GM18526 (cell line): Measurements from ENCODE around the gene ASXL2.
A peak's percentile ranks its signal among the peaks of the same experiment; 100 is the strongest.

Experiments used
- POLR2A ChIP-seq: IDR thresholded peaks from 3 replicates; pipeline ENCODE4 v1.6.1; 2011; ENCODE audit not compliant: insufficient read length; ENCODE audit errors: extremely low read depth

The ASXL2 gene

GRCh38 chr2:25891672-25892071, 13.4 kb upstream of the ASXL2 start:
- TF ChIP-seq POLR2A: no peak

GRCh38 chr2:25887624-25888242, 9.4 kb upstream of the ASXL2 start:
- TF ChIP-seq POLR2A: no peak

- no peak for TF ChIP-seq POLR2A
Measured at GRCh38 chr2:25885933-25886332, 7.6 kb upstream of the ASXL2 start.

GRCh38 chr2:25881764-25882163, 3.5 kb upstream of the ASXL2 start:
- no peak for TF ChIP-seq POLR2A

GRCh38 chr2:25879133-25879730, 945 bp upstream of the ASXL2 start:
- no peak for TF ChIP-seq POLR2A

- TF ChIP-seq POLR2A: peak; percentile 43
Measured at GRCh38 chr2:25877431-25878360, 591 bp downstream of the ASXL2 start.

- TF ChIP-seq POLR2A: no peak
Measured at GRCh38 chr2:25872134-25872533, 6.2 kb downstream of the ASXL2 start.

- no peak for TF ChIP-seq POLR2A
Measured at GRCh38 chr2:25867396-25868003, 10.8 kb downstream of the ASXL2 start.

- no peak for TF ChIP-seq POLR2A
Measured at GRCh38 chr2:25856377-25856776, 21.9 kb downstream of the ASXL2 start.

GRCh38 chr2:25855065-25855464, 23.2 kb downstream of the ASXL2 start:
- TF ChIP-seq POLR2A: no peak

GRCh38 chr2:25854613-25855012, 23.7 kb downstream of the ASXL2 start:
- no peak for TF ChIP-seq POLR2A

GRCh38 chr2:25853038-25853638, 25.1 kb downstream of the ASXL2 start:
- no peak for TF ChIP-seq POLR2A

- no peak for TF ChIP-seq POLR2A
Measured at GRCh38 chr2:25851740-25852503, 26.4 kb downstream of the ASXL2 start.

- no peak for TF ChIP-seq POLR2A
Measured at GRCh38 chr2:25845843-25846505, 32.3 kb downstream of the ASXL2 start.

- no peak for TF ChIP-seq POLR2A
Measured at GRCh38 chr2:25844089-25844488, 34.2 kb downstream of the ASXL2 start.

GRCh38 chr2:25842155-25842554, 36.1 kb downstream of the ASXL2 start:
- TF ChIP-seq POLR2A: no peak
